Globus pallidus (tissue), 1 donor: ENCODE results near the gene LGALS1.
A peak's percentile ranks its signal among the peaks of the same experiment; 100 is the strongest.
"Not testable (repeated sequence)": the region's sequence is repeated elsewhere in the genome, so short reads cannot be mapped to it uniquely, and the experiment has no call there.

Source experiments
- DNase-seq: peaks from one replicate; pipeline ENCODE4 v3.0.0-alpha.2; 2015; ENCODE audit warnings: low spot score

Gene LGALS1

GRCh38 chr22:37639070-37639760 lies 36.2 kb upstream of the LGALS1 start, which contains the start of gene SH3BP1:
SH3BP1 (plus strand) TSS chr22:37639669; CDS start chr22:37639788, 119 bp downstream.
- DNase-seq = no peak

GRCh38 chr22:37639771-37640590 lies 35.5 kb upstream of the LGALS1 start:
- DNase-seq = no peak

DNA sequence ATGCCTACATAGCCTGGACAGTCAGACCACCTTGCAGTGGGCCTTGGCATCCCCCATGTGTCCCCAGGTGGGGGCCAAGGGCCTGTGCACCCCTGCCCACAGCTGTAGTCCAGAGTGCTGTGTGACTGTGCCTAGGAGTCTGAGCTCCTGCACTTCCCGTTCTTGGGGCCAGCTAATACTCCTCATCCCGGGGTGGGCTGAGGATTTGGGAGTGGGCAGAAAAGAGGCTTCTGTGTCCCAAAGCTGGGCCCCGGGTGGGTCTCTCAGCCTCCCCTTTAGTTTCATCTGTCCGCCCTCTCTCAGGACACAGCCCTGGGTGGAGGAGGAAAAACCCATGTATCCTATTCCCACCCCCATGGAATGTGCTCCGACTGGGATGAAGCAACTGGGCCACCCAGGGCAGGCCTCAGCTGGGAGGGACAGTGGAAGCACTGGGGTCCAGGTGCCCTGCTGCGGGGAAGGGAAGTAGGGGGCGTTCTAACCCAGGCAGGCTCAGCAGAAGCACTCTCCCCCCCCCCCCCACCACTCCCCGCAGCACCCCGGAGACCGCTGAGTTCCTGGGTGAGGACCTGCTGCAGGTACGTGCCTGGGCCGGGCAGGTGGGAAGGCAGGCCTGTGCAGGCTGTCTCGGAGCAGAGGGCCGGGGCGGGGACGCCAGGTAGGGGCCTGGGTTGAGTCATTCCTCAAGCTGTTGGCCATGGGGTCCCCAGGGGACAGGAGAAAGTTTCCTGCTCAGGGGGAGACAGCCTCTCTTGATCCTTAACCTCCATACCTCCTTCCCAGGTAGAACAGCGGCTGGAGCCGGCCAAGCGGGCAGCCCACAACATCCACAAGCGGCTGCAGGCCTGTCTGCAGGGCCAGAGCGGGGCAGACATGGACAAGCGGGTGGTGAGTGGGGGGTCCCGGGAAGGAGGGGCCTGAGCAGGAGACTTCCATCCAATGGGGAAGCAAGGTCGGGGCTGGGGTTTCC lies 34.6 kb upstream of the LGALS1 start:
- no peak for DNase-seq

DNA sequence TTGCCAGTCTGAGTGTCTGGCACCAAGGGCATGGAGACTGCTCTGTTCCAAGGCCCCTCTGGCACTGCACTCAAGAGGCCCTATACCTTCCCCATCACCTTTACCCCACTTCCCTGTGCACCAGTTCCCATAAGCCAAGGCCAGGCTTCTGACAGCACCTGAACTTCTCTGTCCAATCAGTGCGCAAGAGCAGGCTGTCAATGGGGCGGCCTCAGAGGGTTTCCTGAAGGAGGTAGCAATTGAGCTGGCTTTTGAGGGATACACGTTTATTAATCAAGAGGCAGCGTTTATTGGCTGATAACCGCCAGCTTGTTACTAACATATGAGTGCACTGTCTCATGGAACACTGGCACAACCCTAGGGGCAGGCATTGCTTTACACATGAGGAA lies 33.9 kb upstream of the LGALS1 start:
- DNase-seq = no peak

DNA sequence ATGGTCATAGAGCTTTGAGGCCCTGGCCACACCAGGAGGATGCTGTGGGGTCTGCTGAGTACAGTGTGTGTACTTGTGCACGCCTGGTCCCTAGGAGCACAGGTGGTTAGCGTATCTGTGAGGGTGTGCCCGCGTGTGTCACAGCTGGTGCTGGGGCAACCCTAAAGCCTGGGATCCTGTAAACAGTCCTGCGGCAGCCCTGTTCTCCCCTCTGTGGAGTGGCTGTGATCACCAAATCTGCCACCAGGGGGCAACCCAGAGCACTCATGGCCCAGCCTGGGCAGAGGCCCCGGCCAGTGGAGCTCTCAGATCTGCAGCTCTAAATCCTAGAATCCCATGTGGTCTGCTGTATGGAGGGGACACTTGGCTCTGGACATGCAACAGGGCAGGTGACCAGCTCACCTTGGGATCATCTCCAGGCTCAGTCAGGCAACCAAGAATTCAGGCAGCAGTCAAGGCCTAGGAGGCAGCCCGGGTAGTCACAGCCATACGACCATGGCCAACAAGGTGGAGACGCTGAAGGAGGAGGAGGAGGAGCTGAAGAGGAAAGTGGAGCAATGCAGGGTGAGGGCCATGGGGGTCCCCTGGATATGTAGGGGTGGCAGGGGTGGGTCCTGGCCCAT lies 32.1 kb upstream of the LGALS1 start:
- peak; percentile 67 for DNase-seq

- no peak for DNase-seq
These were observed 28.1 kb upstream of the LGALS1 start for GRCh38 chr22:37647317-37647716.

DNA sequence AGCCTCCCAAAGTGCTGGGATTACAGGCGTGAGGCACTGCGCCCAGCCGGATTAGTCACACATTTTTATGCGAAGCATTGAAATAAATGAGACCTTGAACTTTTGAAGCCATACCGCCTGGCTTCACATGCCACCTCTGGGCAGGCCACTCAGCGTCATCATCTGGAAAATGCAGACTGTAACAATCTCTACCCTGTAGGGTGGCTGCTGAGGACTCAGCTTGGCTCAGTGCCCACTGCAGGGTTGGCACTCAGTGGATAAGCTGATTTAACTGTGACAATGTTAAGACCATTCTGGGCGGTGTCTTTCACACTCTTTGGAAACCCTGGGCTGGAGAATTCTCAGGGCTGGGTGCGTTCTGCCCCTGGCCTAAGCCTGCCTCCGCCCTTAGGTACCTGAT lies 27.5 kb upstream of the LGALS1 start:
- no peak for DNase-seq

DNA sequence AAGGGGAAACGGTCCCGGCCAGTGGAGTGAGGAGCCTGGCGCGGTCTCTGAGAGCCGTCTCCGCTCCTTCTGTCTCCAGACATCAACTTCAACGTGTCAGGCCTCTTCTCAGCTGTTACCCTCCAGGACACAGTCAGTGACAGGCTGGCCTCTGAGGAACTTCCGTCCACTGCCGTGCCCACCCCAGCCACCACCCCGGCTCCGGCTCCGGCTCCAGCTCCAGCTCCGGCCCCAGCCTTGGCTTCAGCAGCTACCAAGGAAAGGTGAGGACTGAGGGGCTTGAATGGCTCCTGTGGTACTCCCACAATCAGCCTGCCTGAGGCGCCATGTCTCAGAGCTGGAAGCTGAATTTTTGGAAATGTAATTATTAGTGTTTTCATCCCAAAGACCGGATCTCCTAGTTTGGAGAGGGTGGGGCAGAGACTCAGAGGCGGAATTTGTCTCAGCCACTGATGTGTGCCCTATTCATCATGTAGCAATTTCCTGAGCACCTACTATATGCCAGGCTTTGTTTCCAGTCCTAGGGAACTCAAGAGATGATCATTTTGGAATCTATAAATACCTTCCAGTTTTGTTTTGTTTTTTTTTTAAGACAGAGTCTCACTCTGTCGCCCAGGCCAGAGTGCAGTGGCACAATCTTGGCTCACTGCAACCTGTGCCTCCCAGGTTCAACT lies 24.8 kb upstream of the LGALS1 start:
- DNase-seq = no peak

DNA sequence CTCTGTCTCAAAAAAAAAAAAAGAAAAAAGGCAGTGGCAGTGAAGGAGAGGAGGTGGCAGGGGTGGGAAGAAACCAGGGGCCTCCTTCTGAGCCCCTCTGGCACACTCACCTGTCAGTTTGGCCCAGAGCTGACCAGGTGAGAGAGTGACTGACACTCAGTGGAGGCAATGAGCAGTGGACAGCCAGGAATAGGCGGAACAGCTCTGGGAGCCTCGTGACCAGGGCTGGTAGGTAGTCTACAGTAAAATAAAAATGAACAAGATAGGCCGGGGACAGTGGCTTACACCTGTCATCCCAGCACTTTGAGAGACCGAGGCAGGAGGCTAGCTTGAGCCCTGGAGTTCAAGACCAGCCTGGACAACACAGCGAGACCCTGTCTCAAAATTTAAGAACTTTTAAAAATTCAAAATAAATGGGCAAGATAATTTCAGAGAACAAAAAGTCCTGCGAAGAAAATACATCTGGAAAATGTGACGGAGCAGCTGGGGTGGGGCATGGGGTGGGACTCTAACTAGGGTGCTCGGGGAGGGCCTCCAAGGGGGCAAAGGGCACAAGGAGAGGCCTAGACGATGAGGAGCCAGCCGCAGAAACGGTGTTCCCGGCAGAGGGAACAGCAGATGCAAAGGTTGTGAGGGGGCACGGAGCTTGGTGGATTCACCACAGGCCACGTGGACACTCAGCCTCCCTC lies 20.7 kb upstream of the LGALS1 start:
- DNase-seq = no peak

- no peak for DNase-seq
These were observed 20.2 kb upstream of the LGALS1 start for GRCh38 chr22:37655252-37655563.

DNA sequence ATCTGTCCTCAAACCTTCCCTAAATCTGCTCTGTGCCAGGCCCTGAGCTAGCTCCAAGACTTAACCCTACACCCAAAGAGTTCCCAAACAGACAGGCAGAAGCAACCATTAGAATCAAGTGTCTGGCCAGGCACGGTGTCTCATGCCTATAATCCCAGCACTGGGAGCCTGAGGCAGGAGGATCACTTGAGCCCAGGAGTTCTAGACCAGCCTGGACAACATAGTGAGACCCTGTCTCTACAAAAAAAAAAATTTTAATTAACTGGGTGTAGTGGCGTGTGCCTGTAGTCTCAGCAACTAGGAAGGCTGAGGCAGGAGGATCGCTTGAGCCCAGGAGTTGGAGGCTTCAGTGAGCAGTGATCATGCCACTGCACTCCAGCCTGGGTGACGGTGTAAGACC lies 18.9 kb upstream of the LGALS1 start:
- not testable (repeated sequence) for DNase-seq

- DNase-seq = no peak
These were observed 17.8 kb upstream of the LGALS1 start for GRCh38 chr22:37657590-37658132.

DNA sequence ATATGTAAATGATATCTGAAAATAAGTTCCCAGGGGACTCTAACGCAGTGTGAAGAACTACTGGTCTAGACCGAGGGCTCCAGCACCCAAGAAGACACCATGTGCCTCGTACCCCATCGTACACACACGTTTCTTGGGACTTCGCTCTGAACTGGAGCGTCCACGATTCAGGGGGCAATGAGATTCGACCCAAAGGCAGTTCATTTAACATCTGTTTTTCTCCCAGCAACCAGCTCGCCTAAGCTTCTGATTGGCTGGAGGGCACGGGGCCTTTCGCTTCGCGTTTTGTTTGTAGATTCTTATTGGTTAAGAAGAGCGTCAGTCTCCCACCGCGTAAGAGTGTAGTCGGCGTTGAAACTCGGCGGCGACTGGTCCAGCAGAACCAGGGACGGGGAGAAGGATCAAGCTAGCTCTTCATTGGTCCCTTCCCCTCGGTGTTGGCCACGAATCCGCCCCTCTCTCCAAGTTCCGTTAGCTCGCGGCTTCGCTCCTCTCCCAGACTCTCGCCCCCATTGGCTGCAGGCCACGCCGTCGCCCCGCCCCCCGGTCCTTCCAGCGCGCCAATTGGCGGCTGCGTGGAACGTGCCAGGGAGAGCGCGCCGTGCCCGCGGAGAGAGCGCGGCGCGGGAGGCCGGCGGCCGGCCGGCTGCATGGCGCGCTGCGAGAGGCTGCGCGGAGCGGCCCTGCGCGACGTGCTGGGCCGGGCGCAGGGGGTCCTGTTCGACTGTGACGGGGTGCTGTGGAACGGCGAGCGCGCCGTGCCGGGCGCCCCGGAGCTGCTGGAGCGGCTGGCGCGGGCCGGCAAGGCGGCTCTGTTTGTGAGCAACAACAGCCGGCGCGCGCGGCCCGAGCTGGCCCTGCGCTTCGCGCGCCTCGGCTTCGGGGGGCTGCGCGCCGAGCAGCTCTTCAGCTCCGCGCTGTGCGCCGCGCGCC lies 17.0 kb upstream of the LGALS1 start, which contains the start of gene PDXP:
PDXP (plus strand) TSS at position 591 of the 933 bp plus-strand sequence; CDS start at position 651, 60 bp downstream.
- peak; percentile 99 for DNase-seq

- no peak for DNase-seq
These were observed 16.2 kb upstream of the LGALS1 start for GRCh38 chr22:37659066-37659896.

DNA sequence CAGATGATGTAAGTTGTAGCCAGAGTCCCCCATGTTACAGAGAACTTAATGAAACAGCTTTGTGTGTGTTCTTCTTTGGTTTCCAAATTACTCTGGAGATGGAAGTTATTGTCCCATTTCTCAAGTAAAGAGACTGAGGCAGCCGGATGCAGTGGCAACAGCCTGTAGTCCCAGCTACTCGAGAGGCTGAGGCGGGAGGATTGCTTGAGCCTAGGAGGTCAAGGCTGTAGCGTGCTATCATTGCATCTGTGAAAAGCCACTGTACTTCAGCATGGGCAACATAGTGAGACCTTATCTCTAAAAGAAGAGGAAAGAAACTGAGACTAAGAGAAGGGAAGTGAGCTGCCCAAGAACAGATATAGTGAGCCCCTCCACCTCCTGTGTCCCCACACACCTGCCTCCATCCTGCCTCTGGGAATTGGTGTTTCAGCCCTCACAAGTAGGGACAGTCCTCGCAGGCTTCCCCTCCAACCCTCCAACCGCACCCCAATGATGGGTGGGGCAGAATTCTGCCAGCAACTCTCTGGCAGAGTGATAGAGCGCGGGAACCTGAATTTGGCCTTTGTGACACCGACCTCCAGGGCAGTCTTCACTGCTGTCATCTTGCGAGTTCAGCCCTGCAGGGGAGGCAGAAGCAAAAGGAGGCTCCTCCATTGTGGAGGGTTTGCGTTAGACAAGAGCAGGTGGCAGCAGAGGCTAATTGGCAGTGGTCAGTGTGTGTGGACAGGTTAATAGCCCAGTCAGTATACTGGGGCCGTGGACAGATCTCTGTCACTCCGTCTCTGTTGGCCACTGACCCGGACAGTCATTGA lies 15.3 kb upstream of the LGALS1 start:
- DNase-seq = no peak

- no peak for DNase-seq
These were observed 14.8 kb upstream of the LGALS1 start for GRCh38 chr22:37660709-37661045.

- DNase-seq = peak; percentile 62
These were observed 14.1 kb upstream of the LGALS1 start for GRCh38 chr22:37661160-37661924.
